22Rv1 (cell line): ENCODE data around the gene ARAP1.

ENCODE experiments used
- CTCF ChIP-seq: fragments of 450-650 bp; IDR thresholded peaks from 2 replicates; pipeline ENCODE4 v1.5.1; 2017; ENCODE audit warnings: mild to moderate bottlenecking
- ZFX ChIP-seq: fragments of 450-650 bp; IDR thresholded peaks from 2 replicates; pipeline ENCODE4 v1.6.1; 2017; ENCODE audit warnings: antibody characterized with exemption, borderline replicate concordance

GRCh38 chr11:72673284-72673942, 78.8 kb downstream of the ARAP1 start:
- TF ChIP-seq CTCF (no peak), ZFX (no peak)
